EH (cell line): Measurements from ENCODE around the gene PHOX2A.

Source experiments
- DNase-seq: peaks from one replicate; pipeline ENCODE4 v3.0.0-alpha.2; 2015; ENCODE audit warnings: low read depth

PHOX2A gene

GRCh38 chr11:72249961-72250360, 6.0 kb upstream of the PHOX2A start:
- DNase-seq = no peak

- no peak for DNase-seq
These were observed 3.6 kb upstream of the PHOX2A start for GRCh38 chr11:72247584-72247983.

GRCh38 chr11:72245263-72245816, 1.4 kb upstream of the PHOX2A start:
- no peak for DNase-seq

- DNase-seq = no peak
These were observed 636 bp upstream of the PHOX2A start for GRCh38 chr11:72244361-72245262.

- no peak for DNase-seq
These were observed 560 bp downstream of the PHOX2A start for GRCh38 chr11:72243173-72244059.

- DNase-seq = no peak
These were observed 1.8 kb downstream of the PHOX2A start for GRCh38 chr11:72242141-72242540.

- DNase-seq = no peak
These were observed 2.6 kb downstream of the PHOX2A start for GRCh38 chr11:72241291-72241781.

- peak; percentile 23 for DNase-seq
These were observed 3.3 kb downstream of the PHOX2A start for GRCh38 chr11:72240461-72241290.

GRCh38 chr11:72239849-72240460, 4.0 kb downstream of the PHOX2A start:
- peak; percentile 12 for DNase-seq

GRCh38 chr11:72239313-72239848, 4.6 kb downstream of the PHOX2A start:
- peak; percentile 84 for DNase-seq

- no peak for DNase-seq
These were observed 5.3 kb downstream of the PHOX2A start for GRCh38 chr11:72238492-72239312.

GRCh38 chr11:72238040-72238450, 5.9 kb downstream of the PHOX2A start:
- DNase-seq = peak; percentile 70

GRCh38 chr11:72237112-72237931, 6.7 kb downstream of the PHOX2A start:
- no peak for DNase-seq

- DNase-seq = no peak
These were observed 7.2 kb downstream of the PHOX2A start for GRCh38 chr11:72236774-72237111.

GRCh38 chr11:72236083-72236697, 7.8 kb downstream of the PHOX2A start:
- peak; percentile 14 for DNase-seq

GRCh38 chr11:72235351-72236057, 8.5 kb downstream of the PHOX2A start:
- DNase-seq = no peak

- no peak for DNase-seq
These were observed 9.1 kb downstream of the PHOX2A start for GRCh38 chr11:72234920-72235319.

GRCh38 chr11:72234514-72234830, 9.5 kb downstream of the PHOX2A start:
- no peak for DNase-seq
